Neural crest cell (in vitro differentiated cells): ENCODE results near the gene RNF222. TPM values are rescaled to one million over a fixed set of nuclear protein-coding genes. Genes with fewer than 3 reads are reported as not detected.
A peak's percentile ranks its signal among the peaks of the same experiment; 100 is the strongest.

Source experiments
- DNase-seq: peaks from one replicate; pipeline ENCODE4 v3.0.0; 2021; ENCODE audit warnings: low read depth, mixed read lengths, low spot score
- H3K27ac Mint-ChIP-seq: one replicate; pipeline ENCODE4 v1.8.0; 2021; ENCODE audit warnings: mild to moderate bottlenecking, mixed read lengths; ENCODE audit not compliant: unreplicated experiment
- H3K27me3 Mint-ChIP-seq: 2 replicates; pipeline ENCODE4 v1.8.0; 2021; ENCODE audit warnings: low read depth, mild to moderate bottlenecking, mixed read lengths
- H3K36me3 Mint-ChIP-seq: 2 replicates; pipeline ENCODE4 v1.8.0; 2021; ENCODE audit warnings: low read depth, mild to moderate bottlenecking, mixed read lengths
- H3K4me1 Mint-ChIP-seq: 2 replicates; pipeline ENCODE4 v1.8.0; 2021; ENCODE audit warnings: mixed read lengths
- H3K4me3 Mint-ChIP-seq: one replicate; pipeline ENCODE4 v1.8.0; 2021; ENCODE audit warnings: mild to moderate bottlenecking, mixed read lengths
- H3K9me3 Mint-ChIP-seq: 2 replicates; pipeline ENCODE4 v1.8.0; 2021; ENCODE audit warnings: mixed read lengths
- CTCF ChIP-seq: fragments of 200-600 bp; sonication (generic); conservative IDR thresholded peaks from 2 replicates; pipeline ENCODE4 v1.5.0; 2021; ENCODE audit warnings: antibody characterized with exemption, mild to moderate bottlenecking
- total RNA-seq: library from RNA; stranded (reverse); gene quantifications from 2 replicates; pipeline ENCODE4 v1.2.1, GENCODE V29; 2021

The RNF222 gene
- total RNA-seq, 1 donor from 2014 or later, result not detected

GRCh38 chr17:8360751-8361150, 36.9 kb downstream of the RNF222 start:
- H3K9me3 Mint-ChIP-seq, result peaks cover 5% of the 10 kb centered on the region
- no peak for DNase-seq
- no peaks in the 10 kb centered on the region for H3K27me3 Mint-ChIP-seq
- no peak overlapping the region for H3K4me3 Mint-ChIP-seq
- no peak overlapping the region for H3K27ac Mint-ChIP-seq
- H3K36me3 Mint-ChIP-seq, result peaks cover 4% of the 10 kb centered on the region
- no peak for TF ChIP-seq CTCF
- H3K4me1 Mint-ChIP-seq, result peaks cover 24% of the 10 kb centered on the region

- Mint-ChIP-seq H3K9me3 (peaks cover 5% of the 10 kb centered on the region), H3K4me3 (no peak overlapping the region), H3K27ac (peak overlapping the region; percentile 57), H3K36me3 (peaks cover 4% of the 10 kb centered on the region), H3K27me3 (no peaks in the 10 kb centered on the region), H3K4me1 (peaks cover 24% of the 10 kb centered on the region)
- TF ChIP-seq CTCF, result no peak
- no peak for DNase-seq
Observed at GRCh38 chr17:8360260-8360659, 37.4 kb downstream of the RNF222 start.

GRCh38 chr17:8359769-8360168, 37.9 kb downstream of the RNF222 start:
- TF ChIP-seq CTCF, result no peak
- H3K36me3 Mint-ChIP-seq, result peaks cover 4% of the 10 kb centered on the region
- peaks cover 5% of the 10 kb centered on the region for H3K9me3 Mint-ChIP-seq
- H3K4me1 Mint-ChIP-seq, result peaks cover 24% of the 10 kb centered on the region
- H3K4me3 Mint-ChIP-seq, result no peak overlapping the region
- no peak for DNase-seq
- no peaks in the 10 kb centered on the region for H3K27me3 Mint-ChIP-seq
- peak overlapping the region; percentile 84 for H3K27ac Mint-ChIP-seq

GRCh38 chr17:8357910-8358309, 39.7 kb downstream of the RNF222 start:
- TF ChIP-seq CTCF, result no peak
- Mint-ChIP-seq H3K4me3 (no peak overlapping the region), H3K27me3 (no peaks in the 10 kb centered on the region), H3K27ac (no peak overlapping the region), H3K36me3 (peaks cover 3% of the 10 kb centered on the region), H3K9me3 (peaks cover 5% of the 10 kb centered on the region), H3K4me1 (peaks cover 29% of the 10 kb centered on the region)
- no peak for DNase-seq

GRCh38 chr17:8354236-8354635, 43.4 kb downstream of the RNF222 start:
- no peak for TF ChIP-seq CTCF
- Mint-ChIP-seq H3K9me3 (peaks cover 5% of the 10 kb centered on the region), H3K27me3 (no peaks in the 10 kb centered on the region), H3K27ac (no peak overlapping the region), H3K4me1 (peaks cover 11% of the 10 kb centered on the region), H3K36me3 (peaks cover 2% of the 10 kb centered on the region), H3K4me3 (no peak overlapping the region)
- DNase-seq, result no peak

- no peak for TF ChIP-seq CTCF
- H3K36me3 Mint-ChIP-seq, result peaks cover 2% of the 10 kb centered on the region
- H3K4me3 Mint-ChIP-seq, result no peak overlapping the region
- H3K4me1 Mint-ChIP-seq, result peaks cover 6% of the 10 kb centered on the region
- no peaks in the 10 kb centered on the region for H3K27me3 Mint-ChIP-seq
- H3K9me3 Mint-ChIP-seq, result peaks cover 5% of the 10 kb centered on the region
- no peak overlapping the region for H3K27ac Mint-ChIP-seq
- no peak for DNase-seq
Observed at GRCh38 chr17:8353736-8354135, 43.9 kb downstream of the RNF222 start.
